ENCODE results near the gene TLCD4.

TLCD4 gene

GRCh38 chr1:95124342-95124741, 7.2 kb downstream of the TLCD4 start:
- no peaks in the 10 kb centered on the region for H3K79me1 ChIP-seq (ENCODE audit: low read length)
- H2AK5ac ChIP-seq (ENCODE audit: low read length) = no peak overlapping the region
- H3K4ac ChIP-seq (ENCODE audit: low read depth, low read length) = no peak overlapping the region
- H3K56ac ChIP-seq (ENCODE audit: low read length) = no peak overlapping the region
- DNase-seq = no peak
- H2BK120ac ChIP-seq (ENCODE audit: low read depth, low read length) = no peak overlapping the region
- H3K79me2 ChIP-seq (ENCODE audit: control insufficient read depth, insufficient read depth, low read length) = no peaks in the 10 kb centered on the region
- no peak overlapping the region for H4K5ac ChIP-seq (ENCODE audit: low read length)
- H3K27me3 ChIP-seq (ENCODE audit: insufficient read depth, low read length, poor library complexity) = no peaks in the 10 kb centered on the region
- no peak overlapping the region for H3K23ac ChIP-seq (ENCODE audit: low read length)
- H3K36me3 ChIP-seq (ENCODE audit: control insufficient read depth, insufficient read depth, low read length) = no peaks in the 10 kb centered on the region
- H2BK5ac ChIP-seq (ENCODE audit: low read length) = no peak overlapping the region
- H3K4me2 ChIP-seq (ENCODE audit: low read length) = no peak overlapping the region
- no peak overlapping the region for H3K18ac ChIP-seq (ENCODE audit: low read length)
- WGBS (ENCODE audit: extremely low coverage, insufficient coverage, low lambda C conversion rate) = no CpG with 5 or more reads among the region's 2 CpGs
- H3K27ac ChIP-seq (ENCODE audit: low read depth, low read length) = no peak overlapping the region
- no peak overlapping the region for H3K9ac ChIP-seq (ENCODE audit: low read length)
- no peak overlapping the region for H3K4me3 ChIP-seq (ENCODE audit: low read length)
- no peak overlapping the region for H2BK15ac ChIP-seq (replicated peaks; ENCODE audit: low read depth)
- no peak overlapping the region for H4K8ac ChIP-seq (ENCODE audit: low read depth, low read length)
- no peaks in the 10 kb centered on the region for H3K4me1 ChIP-seq (ENCODE audit: control insufficient read depth, low read depth, low read length)

DNA sequence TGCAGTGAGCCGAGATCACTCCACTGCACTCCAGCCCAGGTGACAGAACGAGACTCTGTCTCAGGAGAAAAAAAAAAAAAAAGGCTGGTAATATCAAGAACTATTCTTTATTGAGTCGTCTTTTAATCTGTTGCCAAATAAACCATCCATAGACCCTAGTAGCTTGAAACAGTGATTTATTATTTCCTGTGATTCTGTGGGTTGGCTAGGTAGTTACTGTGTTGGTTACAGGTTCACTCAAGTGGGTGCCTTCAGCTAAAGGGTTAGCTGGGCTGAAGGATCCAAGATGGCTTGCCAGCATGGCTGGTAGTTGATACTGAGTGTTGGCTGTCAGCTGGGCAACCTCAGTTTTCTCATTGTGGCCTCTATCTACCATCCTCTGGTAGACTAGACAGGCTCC, 9.2 kb downstream of the TLCD4 start:
- H3K4me3 ChIP-seq (ENCODE audit: low read length) = no peak overlapping the region
- no peak overlapping the region for H3K4me2 ChIP-seq (ENCODE audit: low read length)
- no CpG with 5 or more reads among the region's 3 CpGs for WGBS (ENCODE audit: extremely low coverage, insufficient coverage, low lambda C conversion rate)
- no peak overlapping the region for H3K18ac ChIP-seq (ENCODE audit: low read length)
- no peak overlapping the region for H3K9ac ChIP-seq (ENCODE audit: low read length)
- no peak overlapping the region for H3K23ac ChIP-seq (ENCODE audit: low read length)
- no peaks in the 10 kb centered on the region for H3K79me2 ChIP-seq (ENCODE audit: control insufficient read depth, insufficient read depth, low read length)
- no peaks in the 10 kb centered on the region for H3K79me1 ChIP-seq (ENCODE audit: low read length)
- H3K27me3 ChIP-seq (ENCODE audit: insufficient read depth, low read length, poor library complexity) = no peaks in the 10 kb centered on the region
- no peak overlapping the region for H2BK120ac ChIP-seq (ENCODE audit: low read depth, low read length)
- H3K4me1 ChIP-seq (ENCODE audit: control insufficient read depth, low read depth, low read length) = no peaks in the 10 kb centered on the region
- no peak overlapping the region for H4K8ac ChIP-seq (ENCODE audit: low read depth, low read length)
- H3K56ac ChIP-seq (ENCODE audit: low read length) = no peak overlapping the region
- no peak for DNase-seq
- H3K36me3 ChIP-seq (ENCODE audit: control insufficient read depth, insufficient read depth, low read length) = no peaks in the 10 kb centered on the region
- no peak overlapping the region for H3K4ac ChIP-seq (ENCODE audit: low read depth, low read length)
- H3K27ac ChIP-seq (ENCODE audit: low read depth, low read length) = no peak overlapping the region
- no peak overlapping the region for H2BK15ac ChIP-seq (replicated peaks; ENCODE audit: low read depth)
- no peak overlapping the region for H2BK5ac ChIP-seq (ENCODE audit: low read length)
- H4K5ac ChIP-seq (ENCODE audit: low read length) = no peak overlapping the region
- H2AK5ac ChIP-seq (ENCODE audit: low read length) = no peak overlapping the region

GRCh38 chr1:95126846-95127245, 9.7 kb downstream of the TLCD4 start:
- H3K4ac ChIP-seq (ENCODE audit: low read depth, low read length) = no peak overlapping the region
- no peak overlapping the region for H3K18ac ChIP-seq (ENCODE audit: low read length)
- no peak overlapping the region for H2BK120ac ChIP-seq (ENCODE audit: low read depth, low read length)
- no CpG with 5 or more reads among the region's 4 CpGs for WGBS (ENCODE audit: extremely low coverage, insufficient coverage, low lambda C conversion rate)
- no peak overlapping the region for H3K9ac ChIP-seq (ENCODE audit: low read length)
- H3K79me1 ChIP-seq (ENCODE audit: low read length) = no peaks in the 10 kb centered on the region
- H3K56ac ChIP-seq (ENCODE audit: low read length) = no peak overlapping the region
- H2BK15ac ChIP-seq (replicated peaks; ENCODE audit: low read depth) = no peak overlapping the region
- no peak overlapping the region for H2AK5ac ChIP-seq (ENCODE audit: low read length)
- no peaks in the 10 kb centered on the region for H3K36me3 ChIP-seq (ENCODE audit: control insufficient read depth, insufficient read depth, low read length)
- H4K8ac ChIP-seq (ENCODE audit: low read depth, low read length) = no peak overlapping the region
- no peak for DNase-seq
- no peak overlapping the region for H3K23ac ChIP-seq (ENCODE audit: low read length)
- no peak overlapping the region for H3K4me2 ChIP-seq (ENCODE audit: low read length)
- H2BK5ac ChIP-seq (ENCODE audit: low read length) = no peak overlapping the region
- H4K5ac ChIP-seq (ENCODE audit: low read length) = no peak overlapping the region
- no peaks in the 10 kb centered on the region for H3K4me1 ChIP-seq (ENCODE audit: control insufficient read depth, low read depth, low read length)
- no peak overlapping the region for H3K27ac ChIP-seq (ENCODE audit: low read depth, low read length)
- no peak overlapping the region for H3K4me3 ChIP-seq (ENCODE audit: low read length)
- no peaks in the 10 kb centered on the region for H3K79me2 ChIP-seq (ENCODE audit: control insufficient read depth, insufficient read depth, low read length)
- H3K27me3 ChIP-seq (ENCODE audit: insufficient read depth, low read length, poor library complexity) = no peaks in the 10 kb centered on the region

DNA sequence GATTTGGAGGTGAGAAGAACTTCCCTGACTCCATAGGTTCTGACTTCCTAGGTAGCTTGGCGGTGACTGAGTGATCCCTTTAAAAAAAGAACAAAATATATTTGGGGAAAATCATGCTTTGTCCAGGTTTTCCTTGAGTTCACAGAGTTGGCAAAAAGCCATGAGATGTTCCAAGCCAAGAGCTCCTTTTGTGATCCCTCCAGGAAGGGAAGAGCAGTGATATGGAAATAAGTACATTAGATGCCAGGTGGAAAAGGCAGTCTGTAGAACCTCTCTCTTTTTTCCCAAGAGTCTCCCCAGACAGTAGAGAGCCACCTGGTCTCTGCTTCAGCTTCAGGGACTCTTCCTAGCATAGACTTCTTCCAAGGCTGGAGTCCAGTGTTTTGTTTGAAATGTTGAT, 10.2 kb downstream of the TLCD4 start:
- no CpG with 5 or more reads among the region's 1 CpG for WGBS (ENCODE audit: extremely low coverage, insufficient coverage, low lambda C conversion rate)
- H4K8ac ChIP-seq (ENCODE audit: low read depth, low read length) = no peak overlapping the region
- H3K4ac ChIP-seq (ENCODE audit: low read depth, low read length) = no peak overlapping the region
- no peak overlapping the region for H2BK5ac ChIP-seq (ENCODE audit: low read length)
- no peaks in the 10 kb centered on the region for H3K79me2 ChIP-seq (ENCODE audit: control insufficient read depth, insufficient read depth, low read length)
- no peak overlapping the region for H2BK120ac ChIP-seq (ENCODE audit: low read depth, low read length)
- no peaks in the 10 kb centered on the region for H3K27me3 ChIP-seq (ENCODE audit: insufficient read depth, low read length, poor library complexity)
- H3K36me3 ChIP-seq (ENCODE audit: control insufficient read depth, insufficient read depth, low read length) = no peaks in the 10 kb centered on the region
- no peak overlapping the region for H3K23ac ChIP-seq (ENCODE audit: low read length)
- no peak overlapping the region for H3K18ac ChIP-seq (ENCODE audit: low read length)
- no peak overlapping the region for H3K27ac ChIP-seq (ENCODE audit: low read depth, low read length)
- DNase-seq = no peak
- no peak overlapping the region for H3K4me2 ChIP-seq (ENCODE audit: low read length)
- no peak overlapping the region for H3K9ac ChIP-seq (ENCODE audit: low read length)
- H3K4me3 ChIP-seq (ENCODE audit: low read length) = no peak overlapping the region
- no peaks in the 10 kb centered on the region for H3K79me1 ChIP-seq (ENCODE audit: low read length)
- no peak overlapping the region for H3K56ac ChIP-seq (ENCODE audit: low read length)
- no peak overlapping the region for H2BK15ac ChIP-seq (replicated peaks; ENCODE audit: low read depth)
- no peak overlapping the region for H4K5ac ChIP-seq (ENCODE audit: low read length)
- no peaks in the 10 kb centered on the region for H3K4me1 ChIP-seq (ENCODE audit: control insufficient read depth, low read depth, low read length)
- H2AK5ac ChIP-seq (ENCODE audit: low read length) = no peak overlapping the region

GRCh38 chr1:95132762-95133161, 15.6 kb downstream of the TLCD4 start:
- H3K9ac ChIP-seq (ENCODE audit: low read length) = no peak overlapping the region
- no peak overlapping the region for H3K18ac ChIP-seq (ENCODE audit: low read length)
- no peak overlapping the region for H2BK5ac ChIP-seq (ENCODE audit: low read length)
- no peaks in the 10 kb centered on the region for H3K36me3 ChIP-seq (ENCODE audit: control insufficient read depth, insufficient read depth, low read length)
- H4K5ac ChIP-seq (ENCODE audit: low read length) = no peak overlapping the region
- no peak overlapping the region for H3K4me2 ChIP-seq (ENCODE audit: low read length)
- no peak overlapping the region for H3K23ac ChIP-seq (ENCODE audit: low read length)
- H2BK120ac ChIP-seq (ENCODE audit: low read depth, low read length) = no peak overlapping the region
- no peak overlapping the region for H3K56ac ChIP-seq (ENCODE audit: low read length)
- H3K4me3 ChIP-seq (ENCODE audit: low read length) = no peak overlapping the region
- no CpG with 5 or more reads among the region's 1 CpG for WGBS (ENCODE audit: extremely low coverage, insufficient coverage, low lambda C conversion rate)
- no peak overlapping the region for H2BK15ac ChIP-seq (replicated peaks; ENCODE audit: low read depth)
- no peak for DNase-seq
- H2AK5ac ChIP-seq (ENCODE audit: low read length) = no peak overlapping the region
- H3K79me2 ChIP-seq (ENCODE audit: control insufficient read depth, insufficient read depth, low read length) = no peaks in the 10 kb centered on the region
- H3K4ac ChIP-seq (ENCODE audit: low read depth, low read length) = no peak overlapping the region
- no peak overlapping the region for H3K27ac ChIP-seq (ENCODE audit: low read depth, low read length)
- no peaks in the 10 kb centered on the region for H3K79me1 ChIP-seq (ENCODE audit: low read length)
- no peaks in the 10 kb centered on the region for H3K27me3 ChIP-seq (ENCODE audit: insufficient read depth, low read length, poor library complexity)
- no peak overlapping the region for H4K8ac ChIP-seq (ENCODE audit: low read depth, low read length)
- no peaks in the 10 kb centered on the region for H3K4me1 ChIP-seq (ENCODE audit: control insufficient read depth, low read depth, low read length)

DNA sequence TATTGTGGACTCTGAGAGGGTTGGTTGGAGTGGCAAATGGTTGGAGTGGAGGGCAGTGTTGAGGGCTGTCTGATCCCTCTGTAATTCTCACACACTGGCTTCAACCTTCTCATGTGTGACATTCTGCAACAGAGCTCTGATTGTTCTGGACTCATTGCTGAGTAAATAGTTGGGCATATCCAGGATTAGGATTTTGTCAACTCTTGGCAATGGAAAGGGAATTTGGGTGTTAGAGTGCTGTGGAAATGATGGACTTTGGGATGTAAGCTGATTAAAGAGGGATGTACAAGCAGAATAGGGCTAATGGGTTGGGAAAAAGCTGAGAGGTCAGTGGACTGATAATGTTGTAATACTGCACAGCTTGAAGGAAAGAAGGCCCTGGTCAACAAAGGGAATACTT, 16.5 kb downstream of the TLCD4 start:
- H3K79me1 ChIP-seq (ENCODE audit: low read length) = no peaks in the 10 kb centered on the region
- H3K9ac ChIP-seq (ENCODE audit: low read length) = no peak overlapping the region
- H3K4ac ChIP-seq (ENCODE audit: low read depth, low read length) = no peak overlapping the region
- no peak overlapping the region for H3K23ac ChIP-seq (ENCODE audit: low read length)
- no peaks in the 10 kb centered on the region for H3K36me3 ChIP-seq (ENCODE audit: control insufficient read depth, insufficient read depth, low read length)
- no peaks in the 10 kb centered on the region for H3K4me1 ChIP-seq (ENCODE audit: control insufficient read depth, low read depth, low read length)
- no peak overlapping the region for H3K4me2 ChIP-seq (ENCODE audit: low read length)
- H3K27me3 ChIP-seq (ENCODE audit: insufficient read depth, low read length, poor library complexity) = no peaks in the 10 kb centered on the region
- H3K18ac ChIP-seq (ENCODE audit: low read length) = no peak overlapping the region
- no peak overlapping the region for H3K27ac ChIP-seq (ENCODE audit: low read depth, low read length)
- H2BK120ac ChIP-seq (ENCODE audit: low read depth, low read length) = no peak overlapping the region
- H4K5ac ChIP-seq (ENCODE audit: low read length) = no peak overlapping the region
- H2BK5ac ChIP-seq (ENCODE audit: low read length) = no peak overlapping the region
- no peaks in the 10 kb centered on the region for H3K79me2 ChIP-seq (ENCODE audit: control insufficient read depth, insufficient read depth, low read length)
- no peak overlapping the region for H2AK5ac ChIP-seq (ENCODE audit: low read length)
- no peak overlapping the region for H3K56ac ChIP-seq (ENCODE audit: low read length)
- H3K4me3 ChIP-seq (ENCODE audit: low read length) = no peak overlapping the region
- no peak overlapping the region for H4K8ac ChIP-seq (ENCODE audit: low read depth, low read length)
- DNase-seq = no peak
- H2BK15ac ChIP-seq (replicated peaks; ENCODE audit: low read depth) = no peak overlapping the region

All from mesendoderm (in vitro differentiated cells).